GM11168 (cell line): ENCODE results near the gene COL16A1.

Experiments used
- in situ Hi-C: fragments of 300-500 bp; cut with MboI; formaldehyde crosslinking; loops from one replicate; pipeline ENCODE4 v1.12.0; 2022; ENCODE audit warnings: low sequenced_read_pairs; ENCODE audit not compliant: unreplicated experiment

Gene COL16A1

DNA sequence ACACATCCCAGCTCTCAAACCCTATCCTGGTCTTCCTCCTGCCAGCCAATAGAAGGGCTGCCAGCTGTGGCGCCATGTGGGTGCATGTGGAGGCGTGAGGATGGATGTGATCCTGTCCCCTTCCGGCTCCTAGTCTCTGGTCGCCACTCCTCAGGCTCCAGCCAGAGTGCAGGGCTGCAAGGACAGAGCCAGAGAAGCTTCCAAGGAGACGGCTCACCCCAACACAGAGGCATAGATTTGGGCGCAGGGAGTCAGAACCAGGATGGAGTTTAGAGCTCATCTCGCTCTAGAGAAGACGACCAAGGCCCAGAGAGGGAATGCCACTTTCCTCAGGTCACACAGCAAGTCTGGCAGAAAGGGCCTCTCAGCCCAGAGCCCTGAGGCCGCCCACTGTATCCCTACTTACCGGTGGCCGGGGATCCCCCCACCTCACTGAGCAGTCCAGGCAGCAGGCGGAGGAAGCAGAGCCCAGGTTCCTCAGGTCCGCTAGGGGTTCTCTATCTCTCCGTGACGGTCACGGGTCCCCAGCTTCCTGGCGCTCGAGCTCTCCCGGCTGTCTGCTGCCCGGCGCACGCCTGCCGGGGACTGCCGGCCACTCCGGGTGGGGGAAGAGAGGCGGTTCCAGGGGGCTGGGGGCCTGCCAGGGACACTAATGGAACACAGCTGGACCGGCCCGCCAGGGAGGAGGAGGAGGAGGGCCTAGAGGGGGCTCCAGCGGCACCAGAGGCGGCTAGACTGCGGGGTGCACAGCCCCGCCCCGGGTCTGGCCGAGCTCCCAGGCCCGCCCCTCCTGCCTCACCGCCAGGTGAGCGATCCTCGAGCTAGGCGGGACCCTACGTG, at the start of gene COL16A1:
Gene COL16A1, minus strand, starts transcription at position 587 of the 840 bp plus-strand sequence. CDS start 1,824 bp downstream, outside the sequence.
- in situ Hi-C loops, result no loop called here

DNA sequence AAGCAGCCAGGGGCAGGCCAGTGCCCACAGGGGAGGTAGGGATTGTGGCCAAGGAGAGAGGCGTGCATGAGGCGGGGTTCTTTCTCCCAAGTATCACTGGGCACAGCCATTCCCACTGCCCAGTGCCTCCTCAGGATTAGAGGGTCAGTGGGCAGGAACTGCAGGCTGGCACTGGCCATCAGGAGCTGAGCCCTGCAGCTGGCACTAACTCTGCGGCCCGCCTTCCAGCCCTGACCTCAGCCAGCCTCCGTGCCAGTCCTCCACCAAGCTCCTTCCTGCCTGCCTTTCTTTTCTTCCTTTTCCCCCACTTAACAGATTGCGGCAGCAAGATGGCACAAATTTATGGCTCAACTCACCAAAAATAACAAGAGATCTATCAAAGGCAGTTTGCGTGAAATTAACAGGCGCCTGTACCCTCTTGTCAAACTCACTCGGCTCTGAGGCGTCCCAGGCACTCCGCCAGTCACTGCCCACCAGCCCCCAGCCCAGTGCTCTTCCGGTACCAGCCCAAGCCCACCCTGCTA, 49.2 kb upstream of the COL16A1 start:
- in situ Hi-C loops, result no loop called here

GRCh38 chr1:31752258-31752657, 48.4 kb upstream of the COL16A1 start:
- in situ Hi-C loops, result no loop called here

- in situ Hi-C loops, result no loop called here
Measured at GRCh38 chr1:31751822-31752241, 48.0 kb upstream of the COL16A1 start.

- in situ Hi-C loops, result no loop called here
Measured at GRCh38 chr1:31750858-31751510, 47.2 kb upstream of the COL16A1 start.

DNA sequence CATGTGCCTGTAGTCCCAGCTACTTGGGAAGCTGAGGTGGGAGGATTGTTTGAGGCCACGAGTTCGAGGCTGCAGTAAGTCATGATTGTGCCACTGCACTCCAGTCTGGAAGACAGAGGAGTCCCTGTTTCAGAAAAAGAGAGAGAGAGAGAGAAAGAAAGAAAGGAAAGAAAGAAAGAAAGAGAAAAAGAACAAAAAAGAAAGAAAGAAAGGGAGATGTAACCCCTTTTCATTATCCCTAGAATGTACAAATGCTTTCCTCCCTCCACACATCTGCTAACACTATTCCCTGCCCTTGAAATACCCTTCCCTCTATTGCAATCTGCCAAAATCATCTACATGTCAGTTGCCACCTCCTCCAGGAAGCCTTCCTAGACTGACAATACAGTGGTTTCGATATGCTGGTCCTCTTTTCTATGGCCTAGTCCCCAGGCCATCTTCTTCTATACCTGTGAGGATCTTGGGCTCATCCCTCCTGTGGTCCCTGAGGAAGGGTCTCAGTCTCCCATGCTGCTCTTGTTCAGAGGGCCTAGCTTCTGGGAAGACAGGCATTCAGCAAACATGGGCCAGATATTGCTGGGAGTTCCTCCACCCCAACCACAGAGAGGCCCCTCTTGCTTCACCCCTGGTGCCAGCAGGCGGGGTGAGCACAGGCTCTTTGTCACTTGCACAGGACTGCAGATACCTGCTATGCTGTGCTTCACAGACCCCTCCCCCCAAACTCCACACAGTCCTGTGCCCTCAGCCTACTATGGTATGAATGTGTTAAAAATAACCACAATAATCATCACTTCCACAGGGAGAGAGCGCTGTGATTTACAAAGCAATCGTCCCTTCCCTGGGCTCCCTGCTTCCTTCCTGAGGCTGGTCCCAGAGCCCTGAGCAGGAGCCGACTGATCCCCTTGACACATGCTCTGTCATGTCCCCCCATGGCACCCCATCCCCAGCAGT, 46.2 kb upstream of the COL16A1 start:
- in situ Hi-C loops, result no loop called here

DNA sequence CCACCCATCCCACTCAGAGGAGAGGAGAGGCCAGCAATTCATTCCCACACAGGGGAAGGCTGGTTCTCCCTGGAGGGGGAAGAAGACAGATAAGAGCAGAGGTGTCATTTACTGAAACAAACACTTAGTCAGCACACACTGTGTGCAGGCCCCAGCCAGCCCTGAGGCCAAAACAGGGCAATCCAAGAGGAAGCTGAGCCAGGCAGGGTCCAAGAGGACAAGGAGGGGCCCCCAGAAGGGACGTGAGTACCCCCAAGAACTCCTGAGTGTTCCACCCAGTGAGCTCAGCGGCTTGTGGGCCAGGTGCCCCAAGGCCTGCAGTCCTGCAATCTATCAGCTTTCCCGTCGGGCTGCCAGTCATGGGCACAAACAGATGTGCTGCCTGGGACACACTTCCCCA, 44.5 kb upstream of the COL16A1 start:
- in situ Hi-C loops, result no loop called here

- in situ Hi-C loops, result no loop called here
Measured at GRCh38 chr1:31747304-31747703, 43.5 kb upstream of the COL16A1 start.

DNA sequence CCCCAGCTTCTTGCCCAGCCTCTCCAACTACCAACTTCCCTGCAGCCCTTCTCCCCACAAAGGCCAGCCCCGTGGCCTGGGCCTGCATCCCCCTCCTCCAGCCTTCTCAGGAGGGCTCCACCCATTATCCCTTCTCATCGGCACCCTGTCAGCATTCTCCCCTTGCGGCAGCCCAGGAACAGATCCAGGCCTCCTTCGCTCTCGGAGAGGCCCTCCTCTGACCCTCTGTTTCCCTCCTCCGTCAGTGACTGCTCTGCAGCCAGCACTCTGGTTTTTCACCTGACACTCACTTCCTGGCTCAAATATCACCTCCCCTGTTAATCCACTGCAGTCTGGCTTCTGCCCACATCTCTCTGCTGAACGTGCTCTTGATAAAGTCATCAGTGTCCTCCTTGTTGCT, 42.9 kb upstream of the COL16A1 start:
- in situ Hi-C loops, result no loop called here

DNA sequence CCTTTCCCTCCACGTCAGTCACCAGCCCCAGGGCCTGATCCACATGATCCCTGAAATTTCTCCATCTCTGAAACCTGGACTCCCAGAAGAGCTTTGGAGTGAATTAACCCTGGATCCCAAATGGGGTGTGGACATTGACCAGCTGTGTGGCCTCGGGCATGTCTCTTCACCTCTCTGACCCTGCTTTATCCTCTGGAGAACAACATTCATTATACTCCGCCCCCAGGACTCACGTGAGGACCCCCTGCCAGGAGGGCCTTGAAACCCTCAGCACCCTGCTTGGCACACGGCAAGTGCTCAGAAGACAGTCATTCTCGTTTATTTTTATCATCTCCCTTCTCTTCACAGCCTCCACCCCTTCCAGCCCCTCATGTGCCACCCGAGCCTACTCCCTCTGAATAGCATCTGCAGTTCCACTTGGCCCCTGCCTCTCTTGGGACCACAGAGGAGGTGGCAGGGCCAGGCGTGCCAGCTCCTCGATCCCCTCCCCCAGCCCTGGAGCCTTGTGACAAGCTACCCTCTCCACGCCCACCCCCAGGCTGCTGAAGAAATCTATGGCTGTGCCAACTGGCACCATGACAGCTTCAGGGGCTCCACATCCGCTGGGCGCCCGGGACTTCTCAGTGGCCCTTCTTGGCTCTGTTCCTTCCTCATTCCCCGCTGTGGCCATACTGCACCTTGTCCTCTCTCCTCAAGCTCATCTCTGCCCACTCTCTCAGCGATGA, 42.3 kb upstream of the COL16A1 start:
- in situ Hi-C loops, result no loop called here

DNA sequence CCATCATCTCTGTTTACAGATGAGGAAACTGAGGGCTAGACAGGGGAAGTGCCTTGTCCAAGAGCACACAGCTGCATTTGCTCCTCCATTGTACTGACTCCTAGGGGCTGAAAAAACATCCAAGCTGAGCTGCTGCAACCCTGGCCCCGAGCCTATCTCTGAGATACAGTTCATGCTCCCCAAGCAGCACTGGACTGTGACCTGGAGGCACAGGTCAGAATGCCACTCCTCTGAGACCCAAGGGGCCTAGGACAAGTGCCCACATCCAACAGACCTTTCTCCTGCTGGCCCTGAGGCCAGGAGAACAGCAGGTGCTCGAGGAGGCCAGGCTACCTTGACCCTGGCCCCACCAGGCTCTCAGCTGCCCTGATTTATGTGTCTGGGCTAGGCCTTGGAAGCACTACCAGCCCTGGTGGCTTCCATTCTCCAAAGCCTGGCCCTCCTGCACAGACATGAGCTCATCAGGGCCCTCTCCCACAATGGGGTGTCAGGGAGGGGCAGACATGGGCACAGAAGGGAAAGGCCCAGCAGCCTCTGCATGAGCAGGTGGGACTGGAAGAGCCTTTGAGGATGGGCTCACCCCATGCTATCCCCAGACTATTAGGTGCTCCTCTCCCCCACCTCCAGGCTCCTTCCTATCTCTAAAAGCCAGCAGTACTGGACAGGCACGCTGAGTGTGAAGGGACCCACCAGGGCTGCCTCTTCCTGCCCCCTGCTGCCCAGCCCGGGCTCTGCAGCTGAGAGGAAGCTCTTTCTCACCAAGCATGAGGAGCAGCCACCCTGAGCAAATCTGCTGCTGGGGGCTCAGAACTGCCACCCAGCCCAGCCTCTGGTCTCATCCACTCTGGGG, 41.5 kb upstream of the COL16A1 start:
- in situ Hi-C loops, result no loop called here

- in situ Hi-C loops, result no loop called here
Measured at GRCh38 chr1:31744165-31744888, 40.5 kb upstream of the COL16A1 start.

GRCh38 chr1:31742462-31743212, 38.8 kb upstream of the COL16A1 start:
- in situ Hi-C loops, result no loop called here

DNA sequence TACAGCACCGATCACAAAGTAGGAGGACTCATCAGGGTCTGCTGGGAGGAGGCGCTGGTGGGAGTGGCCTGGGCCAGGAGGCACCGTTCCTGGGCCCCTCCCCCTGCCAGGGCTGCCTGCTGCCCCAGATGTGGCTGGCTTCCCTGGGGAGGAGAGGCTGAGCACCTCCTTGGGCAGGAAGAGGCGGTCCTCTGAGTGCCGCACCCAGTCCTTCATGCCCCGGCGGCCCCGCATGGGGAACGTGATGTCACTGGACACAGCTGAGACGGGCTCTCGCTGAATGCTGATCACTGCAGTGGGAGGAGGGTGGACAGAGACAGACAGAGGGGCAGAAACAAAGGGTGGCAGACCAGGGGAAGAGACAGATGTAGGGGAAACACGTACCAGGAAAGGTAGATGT, 35.5 kb upstream of the COL16A1 start:
- in situ Hi-C loops, result no loop called here

GRCh38 chr1:31736675-31737074, 32.9 kb upstream of the COL16A1 start:
- in situ Hi-C loops, result no loop called here

- in situ Hi-C loops, result no loop called here
Measured at GRCh38 chr1:31735571-31735970, 31.8 kb upstream of the COL16A1 start.

DNA sequence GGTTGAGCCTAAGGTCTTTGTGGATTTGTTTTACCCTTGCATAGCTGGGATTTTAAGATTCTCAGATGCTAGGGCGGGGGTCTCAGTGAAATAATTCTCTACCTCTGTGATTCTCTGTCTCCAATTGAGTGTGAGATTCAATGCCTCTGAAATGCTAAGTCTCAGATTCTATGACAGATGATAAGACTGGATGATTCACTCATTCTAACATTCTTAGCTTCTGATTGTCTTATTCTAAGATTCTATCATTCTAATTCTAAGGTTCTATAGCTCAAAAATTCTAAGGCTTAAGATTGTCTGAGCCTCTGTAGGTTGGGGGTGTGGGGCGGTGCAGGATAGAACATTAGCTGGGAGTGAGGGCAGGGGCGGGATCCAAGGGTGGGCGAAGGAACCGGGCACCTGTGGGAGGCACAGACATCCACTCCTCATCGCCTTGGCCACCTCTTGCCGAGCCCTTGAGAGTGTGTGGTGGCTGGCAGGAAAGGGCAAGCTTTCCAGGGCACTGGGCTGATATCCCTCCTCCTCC, 30.8 kb upstream of the COL16A1 start:
- in situ Hi-C loops, result no loop called here
